ENCODE measurements around the gene GFPT2.

GRCh38 chr5:180358179-180358578 lies 5.0 kb upstream of the GFPT2 start:
- TF ChIP-seq CTCF (IDR thresholded peaks at IDR 0.05) (no peak), POLR2A (IDR thresholded peaks at IDR 0.05) (no peak), EP300 (IDR thresholded peaks at IDR 0.05) (no peak)
